GM06990 (cell line): Measurements from ENCODE around the gene HSPA1B.
A peak's percentile ranks its signal among the peaks of the same experiment; 100 is the strongest.

Experiments
- DNase-seq: peaks from one replicate; pipeline ENCODE4 v3.0.0-alpha.2; 2011; ENCODE audit not compliant: insufficient read length; ENCODE audit errors: extremely low read depth
- H3K27me3 ChIP-seq: replicated peaks from 2 replicates; pipeline ENCODE4 v1.6.0; 2011; ENCODE audit warnings: low read length; ENCODE audit not compliant: control insufficient read depth, insufficient read depth
- H3K36me3 ChIP-seq: 2 replicates; pipeline ENCODE4 v1.5.1; 2011; ENCODE audit warnings: low read length; ENCODE audit not compliant: control insufficient read depth, insufficient read depth
- H3K4me3 ChIP-seq: replicated peaks from 2 replicates; pipeline ENCODE4 v1.5.1; 2011; ENCODE audit warnings: low read depth, mild to moderate bottlenecking, control low read depth, low read length
- TF ChIP-seq, protein P1 (sequence below): IDR thresholded peaks from 2 replicates; pipeline ENCODE4 v1.5.1; 2011; ENCODE audit warnings: low read length, control low read depth, mild to moderate bottlenecking, inconsistent platforms; ENCODE audit not compliant: insufficient read depth, poor library complexity, severe bottlenecking

HSPA1B gene

GRCh38 chr6:31827286-31828079 lies at the start of gene HSPA1B:
HSPA1B (plus strand) TSS chr6:31827738; CDS start chr6:31827951, 213 bp downstream.
- TF ChIP-seq, protein P1, sequence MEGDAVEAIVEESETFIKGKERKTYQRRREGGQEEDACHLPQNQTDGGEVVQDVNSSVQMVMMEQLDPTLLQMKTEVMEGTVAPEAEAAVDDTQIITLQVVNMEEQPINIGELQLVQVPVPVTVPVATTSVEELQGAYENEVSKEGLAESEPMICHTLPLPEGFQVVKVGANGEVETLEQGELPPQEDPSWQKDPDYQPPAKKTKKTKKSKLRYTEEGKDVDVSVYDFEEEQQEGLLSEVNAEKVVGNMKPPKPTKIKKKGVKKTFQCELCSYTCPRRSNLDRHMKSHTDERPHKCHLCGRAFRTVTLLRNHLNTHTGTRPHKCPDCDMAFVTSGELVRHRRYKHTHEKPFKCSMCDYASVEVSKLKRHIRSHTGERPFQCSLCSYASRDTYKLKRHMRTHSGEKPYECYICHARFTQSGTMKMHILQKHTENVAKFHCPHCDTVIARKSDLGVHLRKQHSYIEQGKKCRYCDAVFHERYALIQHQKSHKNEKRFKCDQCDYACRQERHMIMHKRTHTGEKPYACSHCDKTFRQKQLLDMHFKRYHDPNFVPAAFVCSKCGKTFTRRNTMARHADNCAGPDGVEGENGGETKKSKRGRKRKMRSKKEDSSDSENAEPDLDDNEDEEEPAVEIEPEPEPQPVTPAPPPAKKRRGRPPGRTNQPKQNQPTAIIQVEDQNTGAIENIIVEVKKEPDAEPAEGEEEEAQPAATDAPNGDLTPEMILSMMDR, result no peak
- H3K27me3 ChIP-seq, result no peaks in the 10 kb centered on the region
- H3K36me3 ChIP-seq, result no peaks in the 10 kb centered on the region
- DNase-seq, result peak; percentile 93
- peak within 1 kb of the TSS; percentile 80 for H3K4me3 ChIP-seq

- H3K36me3 ChIP-seq, result peaks cover 35% of the 10 kb centered on the region
- TF ChIP-seq, protein P1, result no peak
- DNase-seq, result no peak
- H3K27me3 ChIP-seq, result no peaks in the 10 kb centered on the region
- no peak overlapping the region for H3K4me3 ChIP-seq
Measured at GRCh38 chr6:31778193-31778592, 49.3 kb upstream of the HSPA1B start.

DNA sequence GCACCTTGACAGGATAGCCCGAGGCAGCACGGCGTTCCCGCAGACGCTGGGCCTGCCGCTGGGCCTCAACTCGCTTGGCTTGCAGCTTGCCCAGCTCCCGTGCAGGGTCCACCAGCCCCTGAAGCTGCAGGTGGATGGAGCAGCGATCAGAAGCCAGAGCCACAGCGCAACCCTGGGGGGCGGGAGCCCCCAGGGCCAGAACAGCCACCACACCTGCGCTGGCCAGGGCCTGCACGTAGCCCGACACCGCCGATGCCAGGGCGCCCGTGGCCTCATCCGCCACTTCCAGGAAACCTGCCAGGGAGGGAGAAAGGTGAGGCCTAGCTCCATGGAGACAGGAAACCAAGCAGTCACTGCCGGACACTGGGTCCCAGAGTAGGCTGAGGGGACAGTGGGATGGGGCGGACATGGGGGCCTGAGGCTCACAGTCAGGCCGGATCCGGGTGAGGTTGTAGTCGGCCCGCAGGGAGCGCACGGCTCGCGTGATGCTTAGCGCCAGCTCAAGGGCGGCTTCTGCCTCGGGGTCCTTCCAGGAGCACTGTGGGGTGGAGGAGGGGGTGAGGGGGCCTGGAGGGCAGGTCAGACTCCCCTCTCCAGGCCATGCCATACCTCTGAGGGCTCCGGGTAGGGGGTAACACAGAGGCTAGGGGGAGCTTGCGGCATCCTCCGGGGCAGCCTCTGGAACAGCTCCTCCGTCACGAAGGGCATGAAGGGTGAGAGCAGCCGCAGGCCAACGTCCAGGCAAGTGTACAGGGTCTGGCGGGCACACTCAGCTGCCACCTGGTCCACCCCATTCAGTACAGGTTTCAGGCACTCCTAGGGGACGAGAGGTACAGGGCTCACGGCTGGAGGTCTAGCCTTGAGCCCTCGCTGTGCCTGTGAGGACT lies 48.3 kb upstream of the HSPA1B start:
- Histone ChIP-seq H3K4me3 (no peak overlapping the region), H3K36me3 (peaks cover 39% of the 10 kb centered on the region), H3K27me3 (no peaks in the 10 kb centered on the region)
- DNase-seq, result no peak
- TF ChIP-seq, protein P1, result no peak

DNA sequence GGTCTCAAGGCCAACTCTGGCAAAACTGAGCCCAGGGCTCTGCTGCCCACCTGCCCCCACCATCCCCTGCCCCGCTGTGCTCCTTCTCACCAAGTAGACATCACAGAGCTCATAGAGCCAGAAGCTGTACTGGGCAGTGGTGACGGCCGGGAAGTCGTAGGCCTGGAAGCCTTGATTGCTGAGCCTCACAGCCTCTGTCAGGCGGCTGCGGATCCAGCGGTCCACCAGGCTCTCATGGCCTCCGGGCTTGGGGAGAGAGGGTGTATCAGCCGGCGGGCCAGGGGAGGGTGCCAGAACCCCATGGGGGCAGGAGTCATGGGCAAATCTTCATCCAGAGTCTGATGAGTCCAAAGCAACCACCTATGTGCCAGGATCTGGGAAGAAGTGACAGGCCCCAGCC lies 47.6 kb upstream of the HSPA1B start:
- peaks cover 45% of the 10 kb centered on the region for H3K36me3 ChIP-seq

GRCh38 chr6:31780507-31781243 lies 46.9 kb upstream of the HSPA1B start:
- no peak for DNase-seq
- no peak overlapping the region for H3K4me3 ChIP-seq
- TF ChIP-seq, protein P1, result no peak
- peaks cover 52% of the 10 kb centered on the region for H3K36me3 ChIP-seq
- H3K27me3 ChIP-seq, result no peaks in the 10 kb centered on the region

More for the DNA sequence above, 47.6 kb upstream of the HSPA1B start:
- no peak for DNase-seq
- TF ChIP-seq, protein P1, result no peak
- Histone ChIP-seq H3K27me3 (no peaks in the 10 kb centered on the region), H3K4me3 (no peak overlapping the region)
